COLO829 (cell line): ENCODE data around the gene SNX30.
"Not testable (repeated sequence)": the region's sequence is repeated elsewhere in the genome, so short reads cannot be mapped to it uniquely, and the experiment has no call there.

Experiments
- DNase-seq: peaks from one replicate; pipeline ENCODE4 v3.0.0; 2012; ENCODE audit warnings: low spot score

The SNX30 gene, protein sequence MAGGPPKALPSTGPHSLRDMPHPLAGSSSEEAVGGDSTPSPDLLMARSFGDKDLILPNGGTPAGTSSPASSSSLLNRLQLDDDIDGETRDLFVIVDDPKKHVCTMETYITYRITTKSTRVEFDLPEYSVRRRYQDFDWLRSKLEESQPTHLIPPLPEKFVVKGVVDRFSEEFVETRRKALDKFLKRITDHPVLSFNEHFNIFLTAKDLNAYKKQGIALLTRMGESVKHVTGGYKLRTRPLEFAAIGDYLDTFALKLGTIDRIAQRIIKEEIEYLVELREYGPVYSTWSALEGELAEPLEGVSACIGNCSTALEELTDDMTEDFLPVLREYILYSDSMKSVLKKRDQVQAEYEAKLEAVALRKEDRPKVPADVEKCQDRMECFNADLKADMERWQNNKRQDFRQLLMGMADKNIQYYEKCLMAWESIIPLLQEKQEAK

DNA sequence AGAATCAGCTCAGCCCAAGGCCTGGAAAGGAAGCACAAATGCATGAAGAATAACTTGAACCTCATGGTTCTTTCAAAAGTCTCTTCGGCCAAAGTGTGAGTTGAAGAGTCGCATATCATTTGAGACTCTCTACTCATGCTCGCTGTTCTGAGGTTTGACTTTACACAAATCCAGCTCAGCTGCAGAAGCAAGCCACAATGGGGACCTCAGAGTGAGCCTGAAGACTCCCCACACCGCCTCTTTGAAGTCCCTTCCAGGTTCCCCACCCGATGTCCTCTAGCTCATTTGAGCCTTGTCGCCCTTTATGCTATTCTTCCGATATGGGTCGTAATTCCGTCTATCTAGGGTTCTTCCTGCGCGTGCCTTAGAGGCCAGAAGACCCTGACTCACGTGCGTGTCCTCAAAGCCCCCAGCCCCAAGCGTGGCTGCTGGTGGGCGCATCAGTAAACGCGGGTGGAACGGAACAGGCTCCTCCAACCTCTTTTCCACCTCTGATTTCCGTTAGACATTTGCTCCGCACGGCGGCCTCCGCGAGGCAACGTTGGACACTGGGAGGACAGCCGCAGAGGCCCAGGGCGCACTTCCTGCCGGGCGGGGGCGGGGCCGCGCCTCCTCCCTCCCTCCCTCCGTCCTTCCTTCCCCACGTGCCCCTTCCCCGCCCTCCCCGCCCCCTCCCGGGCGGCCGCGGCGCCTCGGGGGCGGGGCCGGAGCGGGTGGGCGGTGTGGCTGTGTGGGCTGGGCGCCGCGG, at the start of gene SNX30:
Gene SNX30, plus strand, starts transcription at position 745 of the 748 bp plus-strand sequence. CDS start 242 bp downstream, outside the sequence.
- DNase-seq = peak; percentile 94

DNA sequence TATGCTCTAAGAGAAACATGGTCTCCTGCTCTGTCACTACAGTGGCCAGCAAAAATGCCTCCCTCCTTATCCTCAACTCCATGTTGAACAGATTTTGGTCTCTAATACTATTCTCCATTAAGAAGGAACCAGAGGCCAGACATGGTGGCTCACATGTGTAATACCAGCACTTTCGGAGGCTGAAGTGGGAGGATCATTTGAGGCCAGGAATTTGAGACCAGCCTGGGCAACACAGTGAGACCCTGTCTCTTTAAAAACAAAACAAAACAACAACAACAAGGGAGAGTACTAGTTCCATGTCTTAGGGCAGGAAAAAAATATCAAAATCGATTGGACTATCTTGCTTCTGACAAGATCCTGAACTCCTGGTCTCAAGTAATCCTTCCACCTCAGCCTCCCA, 47.3 kb upstream of the SNX30 start:
- no peak for DNase-seq

DNA sequence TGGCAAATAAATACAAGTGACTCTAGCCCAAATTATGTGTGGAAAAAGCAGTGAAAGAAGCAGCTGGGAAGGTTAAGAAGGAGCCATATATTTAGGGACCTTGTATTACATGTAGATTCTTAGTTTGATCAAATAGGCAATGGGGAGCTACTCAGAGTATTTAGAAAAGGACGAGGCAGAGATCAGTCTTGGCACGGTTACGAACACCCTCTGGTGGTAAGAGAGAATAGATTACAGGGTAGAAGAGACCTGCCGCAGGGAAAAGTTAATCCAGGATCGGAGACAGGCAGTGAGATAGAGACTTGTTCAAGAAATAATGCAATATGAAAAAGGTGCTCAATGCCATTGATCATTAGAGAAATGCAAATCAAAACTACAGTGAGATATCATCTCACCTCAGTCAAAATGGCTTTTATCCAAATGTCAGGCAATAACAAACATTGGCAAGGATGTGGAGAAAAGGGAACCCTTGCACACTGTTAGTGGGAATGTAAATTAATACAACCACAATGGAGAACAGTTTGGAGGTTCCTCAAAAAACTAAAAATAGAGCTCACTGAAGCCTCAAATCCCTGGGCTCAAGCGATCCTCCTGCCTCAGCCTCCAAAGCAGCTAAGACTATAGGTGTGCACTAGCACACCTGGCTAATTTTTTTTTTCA, 44.7 kb upstream of the SNX30 start:
- no peak for DNase-seq

GRCh38 chr9:112711050-112711689, 39.4 kb upstream of the SNX30 start:
- DNase-seq = peak; percentile 41

GRCh38 chr9:112712678-112713077, 37.9 kb upstream of the SNX30 start:
- no peak for DNase-seq

DNA sequence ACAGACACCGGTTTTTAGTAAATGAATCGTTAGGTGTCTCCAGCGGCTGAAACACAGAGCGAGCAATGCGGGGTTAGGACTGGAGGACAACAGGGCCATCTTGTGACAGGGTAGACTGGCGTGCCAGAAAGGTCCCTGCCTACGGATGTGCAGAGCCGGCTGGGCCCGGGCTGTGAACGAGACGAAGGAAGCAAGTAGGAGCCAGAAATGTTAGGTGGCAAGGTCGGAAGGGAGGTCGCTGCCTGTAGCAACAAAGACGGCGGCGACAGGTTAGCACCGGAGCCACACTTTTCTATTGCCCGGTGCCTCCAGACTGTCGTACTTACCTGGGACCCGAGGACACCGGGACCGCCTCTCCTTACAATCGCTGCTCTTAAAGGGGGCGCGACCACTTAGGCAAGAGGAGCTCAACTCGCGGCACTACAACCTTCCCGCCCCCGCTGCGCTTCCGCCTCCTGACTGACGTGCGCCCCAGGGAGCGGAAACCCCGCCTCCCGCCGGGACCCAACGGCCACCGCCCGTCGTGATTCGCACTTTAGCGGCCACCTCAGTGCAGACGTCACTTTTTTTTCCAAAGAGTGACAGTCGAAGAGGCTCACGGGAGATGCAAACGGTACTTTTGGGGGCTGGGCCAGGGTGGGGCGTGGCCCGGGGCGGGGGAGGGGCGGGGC, 32.8 kb upstream of the SNX30 start, which contains the start of gene INIP:
Gene INIP, minus strand, starts transcription at position 457 of the 671 bp plus-strand sequence. CDS start 1,632 bp downstream, outside the sequence.
- peak; percentile 92 for DNase-seq

DNA sequence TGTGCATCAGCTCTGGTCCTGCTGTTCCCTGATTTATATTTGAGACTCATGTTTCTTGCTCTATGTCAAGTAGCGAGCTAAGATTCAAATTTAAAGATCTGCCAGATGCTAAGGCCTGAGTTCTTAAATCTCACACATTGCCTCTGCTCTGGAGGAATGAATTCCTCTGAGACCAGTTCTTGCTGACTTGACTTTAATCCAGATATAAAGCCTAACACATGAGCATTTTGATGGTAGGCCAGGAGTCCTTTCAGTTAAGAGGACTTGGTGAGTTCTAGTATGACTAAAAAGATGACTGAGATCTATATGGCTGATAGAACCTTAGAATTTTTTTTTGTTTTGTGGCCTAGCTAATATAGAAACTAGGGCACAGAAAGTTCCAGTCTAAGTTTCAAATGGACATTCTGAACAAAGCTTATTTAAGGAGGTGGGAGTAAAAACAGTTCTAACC, 31.3 kb upstream of the SNX30 start:
- DNase-seq = no peak

GRCh38 chr9:112719696-112720095, 30.9 kb upstream of the SNX30 start:
- no peak for DNase-seq

DNA sequence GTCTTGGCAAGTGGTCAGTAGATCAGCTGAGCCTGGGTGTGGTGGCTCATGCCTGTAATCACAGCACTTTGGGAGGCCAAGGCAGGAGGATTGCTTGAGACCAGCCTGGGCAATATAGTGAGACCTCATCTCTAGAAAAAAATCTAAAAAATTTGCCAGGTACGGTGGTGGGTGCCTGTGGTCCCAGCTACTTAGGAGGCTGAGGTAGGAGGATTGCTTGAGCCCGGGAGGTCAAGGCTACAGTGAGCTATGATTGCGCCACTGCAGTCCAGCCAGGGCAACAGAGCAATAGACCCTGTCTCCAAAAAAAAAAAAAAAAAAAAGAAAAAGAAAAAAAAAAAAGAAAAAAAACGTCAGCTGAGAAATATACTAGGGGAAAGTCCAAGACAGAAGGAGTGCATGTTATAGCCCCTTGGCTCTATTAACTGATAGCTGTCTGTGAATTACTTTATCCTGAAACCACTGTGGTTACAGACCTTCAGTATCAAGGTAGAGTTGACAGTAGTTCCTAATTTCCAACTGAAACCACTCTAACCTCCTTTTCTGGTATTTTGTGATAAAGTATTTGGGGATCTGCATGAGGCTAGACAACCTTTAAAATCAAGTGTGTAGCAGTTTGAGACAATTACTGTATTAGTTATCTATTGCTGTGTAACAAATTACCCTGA, 30.3 kb upstream of the SNX30 start:
- DNase-seq = no peak

GRCh38 chr9:112722749-112723148, 27.8 kb upstream of the SNX30 start:
- not testable (repeated sequence) for DNase-seq

DNA sequence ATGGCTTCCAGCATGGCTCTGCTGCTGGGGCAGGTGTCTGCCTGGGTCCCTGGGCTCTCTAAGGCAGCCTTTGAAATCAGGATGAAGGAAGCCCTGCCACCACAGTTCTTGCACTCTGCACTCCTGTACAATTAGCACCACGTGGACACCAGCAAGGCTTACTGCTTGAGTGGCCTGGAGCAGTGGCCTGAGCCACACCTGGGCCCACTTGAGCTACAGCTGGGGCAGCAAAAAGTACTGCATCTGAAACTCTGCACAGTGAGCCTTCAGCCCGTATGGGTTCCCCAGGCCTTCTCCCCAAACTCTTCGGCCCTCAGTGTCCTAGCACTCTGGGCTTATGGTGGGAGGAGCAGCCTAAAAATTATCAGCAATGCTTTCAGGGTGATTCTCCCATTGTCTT, 24.6 kb upstream of the SNX30 start:
- DNase-seq = no peak

DNA sequence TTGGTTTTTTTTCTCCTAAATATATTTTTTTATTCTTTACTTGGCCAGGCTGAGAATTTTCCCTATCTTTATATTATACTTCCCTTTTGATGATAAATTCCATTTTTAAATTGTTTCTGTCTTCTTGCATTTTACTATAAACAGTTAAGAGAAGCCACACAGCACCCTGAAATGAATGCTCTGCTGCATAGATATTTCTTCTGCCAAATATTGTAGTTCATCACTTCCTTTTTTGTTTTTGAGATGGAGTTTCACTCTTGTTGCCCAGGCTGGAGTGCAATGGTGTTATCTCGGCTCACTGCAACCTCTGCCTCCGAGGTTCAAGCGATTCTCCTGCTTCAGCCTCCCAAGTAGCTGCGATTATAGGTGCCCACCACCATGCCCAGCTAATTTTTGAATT, 24.1 kb upstream of the SNX30 start:
- no peak for DNase-seq

- DNase-seq = no peak
Measured at GRCh38 chr9:112728401-112728800, 22.2 kb upstream of the SNX30 start.

DNA sequence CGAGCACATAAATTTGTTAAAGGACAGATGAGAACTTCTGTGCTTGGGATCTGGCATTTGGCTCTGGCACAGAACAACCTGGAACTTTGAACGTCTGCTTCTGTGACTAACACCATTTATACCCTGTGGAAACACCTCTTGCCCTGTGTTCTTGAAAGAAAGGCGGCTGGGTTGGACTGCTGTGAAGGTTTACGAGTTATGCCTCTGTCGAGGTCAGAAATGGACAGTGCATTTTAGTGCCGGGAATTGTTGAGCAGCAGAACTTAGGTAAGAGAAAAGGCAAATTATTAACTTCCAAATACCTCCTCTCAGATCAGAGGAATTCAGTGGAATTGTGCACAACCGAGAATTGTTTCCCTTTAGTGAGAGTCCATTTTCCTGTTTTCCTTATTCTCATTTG, 18.6 kb upstream of the SNX30 start:
- DNase-seq = no peak

- no peak for DNase-seq
Measured at GRCh38 chr9:112734892-112735291, 15.7 kb upstream of the SNX30 start.

DNA sequence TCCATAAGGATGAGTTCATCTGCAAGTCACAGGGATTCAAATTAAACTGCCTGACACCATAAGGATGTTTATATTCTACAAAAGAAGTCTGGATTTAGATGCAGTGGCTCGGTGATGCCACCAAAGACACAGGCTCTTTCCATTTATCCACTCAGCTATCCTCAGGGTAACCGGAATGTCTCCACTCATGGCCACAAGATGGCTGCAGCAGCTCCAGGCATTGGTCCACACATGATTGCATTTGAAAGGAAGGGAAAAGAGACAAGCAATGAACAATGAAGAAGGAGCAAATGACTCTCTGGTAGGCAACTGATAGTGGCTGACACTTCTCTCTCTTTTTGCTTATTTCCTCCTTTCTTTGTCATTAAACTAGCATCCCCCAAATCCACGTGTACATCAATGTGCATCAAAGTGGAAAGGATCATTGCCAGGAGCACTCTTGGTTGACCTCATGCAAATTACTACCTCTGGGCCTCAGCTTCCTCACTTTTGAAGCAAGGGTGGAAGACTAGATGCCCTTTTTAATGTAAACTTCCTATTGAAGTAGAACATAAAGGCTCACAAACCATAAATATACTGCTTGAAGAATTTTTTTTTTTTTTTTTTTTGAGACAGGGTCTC, 7.2 kb upstream of the SNX30 start:
- no peak for DNase-seq

DNA sequence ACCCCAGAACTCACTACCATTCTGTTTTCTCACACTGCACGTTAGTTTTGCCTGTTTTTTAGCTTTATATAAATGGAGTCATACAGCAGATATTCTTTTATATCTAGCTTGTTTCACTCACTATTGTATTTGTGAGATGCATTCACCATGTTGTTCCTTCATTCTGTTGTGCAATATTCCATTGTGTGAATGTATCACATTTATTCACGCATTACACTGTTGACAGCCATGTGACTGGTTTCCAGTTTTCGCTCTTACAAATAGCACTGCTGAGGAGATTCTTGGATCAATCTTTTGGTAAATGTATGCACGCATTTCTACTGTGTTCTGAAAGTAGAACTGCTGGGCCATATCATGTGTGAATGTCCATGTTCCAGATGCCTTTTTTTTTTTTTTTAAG, 6.4 kb upstream of the SNX30 start:
- DNase-seq = no peak

- peak; percentile 91 for DNase-seq
Measured at GRCh38 chr9:112747094-112747493, 3.5 kb upstream of the SNX30 start.

- no peak for DNase-seq
Measured at GRCh38 chr9:112750764-112751055, 150 bp downstream of the SNX30 start.

- DNase-seq = peak; percentile 73
Measured at GRCh38 chr9:112751056-112751795, 666 bp downstream of the SNX30 start.
